Chondrocyte (in vitro differentiated cells): ENCODE measurements around the gene PRMT2. TPM values are rescaled to one million over a fixed set of nuclear protein-coding genes. Genes with fewer than 3 reads are reported as not detected.
A peak's percentile ranks its signal among the peaks of the same experiment; 100 is the strongest.

ENCODE experiments used
- DNase-seq: peaks from one replicate; pipeline ENCODE4 v3.0.0; 2021; ENCODE audit warnings: mixed read lengths, low spot score
- H3K27ac Mint-ChIP-seq: one replicate; pipeline ENCODE4 v1.8.0; 2021; ENCODE audit warnings: mild to moderate bottlenecking, moderate library complexity, mixed read lengths; ENCODE audit not compliant: unreplicated experiment
- H3K27me3 Mint-ChIP-seq: 2 replicates; pipeline ENCODE4 v1.8.0; 2021; ENCODE audit warnings: low read depth, mixed read lengths
- H3K36me3 Mint-ChIP-seq: 2 replicates; pipeline ENCODE4 v1.8.0; 2021; ENCODE audit warnings: low read depth, mixed read lengths
- H3K4me1 Mint-ChIP-seq: 2 replicates; pipeline ENCODE4 v1.8.0; 2021; ENCODE audit warnings: low read depth, mild to moderate bottlenecking, mixed read lengths
- H3K4me3 Mint-ChIP-seq: one replicate; pipeline ENCODE4 v1.8.0; 2021; ENCODE audit warnings: mild to moderate bottlenecking, moderate library complexity, mixed read lengths; ENCODE audit not compliant: unreplicated experiment
- H3K9me3 Mint-ChIP-seq: 2 replicates; pipeline ENCODE4 v1.8.0; 2021; ENCODE audit warnings: low read depth, mixed read lengths
- CTCF ChIP-seq: fragments of 200-600 bp; sonication (generic); IDR thresholded peaks from 2 replicates; pipeline ENCODE4 v1.5.0; 2021; ENCODE audit warnings: antibody characterized with exemption, mild to moderate bottlenecking, moderate library complexity
- long read RNA-seq: library from polyadenylated mRNA; stranded (forward); transcript quantifications from one replicate; pipeline ENCODE4 v2.0.0, GENCODE V29; 2021
- total RNA-seq: library from RNA; stranded (reverse); gene quantifications from 3 replicates; pipeline ENCODE4 v1.2.1, GENCODE V29; 2021

PRMT2 gene
- 122 to 129 TPM (median 128 TPM) in 3 replicates for total RNA-seq
- long read RNA-seq, transcript PRMT2-204 (6 exons, 954 nt): minor isoform, 6 of 466 reads
- long read RNA-seq, transcript PRMT2-203 (12 exons, 2,688 nt): major isoform, 138 of 466 reads
- long read RNA-seq, transcript PRMT2-206 (11 exons, 2,131 nt): minor isoform, 45 of 466 reads
- long read RNA-seq, transcript PRMT2-205 (11 exons, 2,880 nt): minor isoform, 7 of 466 reads
- long read RNA-seq, partial matches to known transcripts: 190 of 466 reads
- long read RNA-seq, other reads (novel, unspliced or antisense): 76 of 466 reads

GRCh38 chr21:46635324-46636180 is at the start of gene PRMT2:
Gene PRMT2, plus strand, starts transcription at chr21:46635674. Its CDS starts 1,278 bp downstream, at chr21:46636952.
- H3K4me3 Mint-ChIP-seq: peak within 1 kb of the TSS; percentile 91
- peaks cover 52% of the 10 kb centered on the region for H3K4me1 Mint-ChIP-seq
- no peaks in the 10 kb centered on the region for H3K27me3 Mint-ChIP-seq
- no peaks in the 10 kb centered on the region for H3K9me3 Mint-ChIP-seq
- H3K36me3 Mint-ChIP-seq: peaks cover 4% of the 10 kb centered on the region
- H3K27ac Mint-ChIP-seq: peak within 1 kb of the TSS; percentile 97
- TF ChIP-seq CTCF: peak; percentile 50
- peak; percentile 98 for DNase-seq

- no peak for DNase-seq
- H3K27me3 Mint-ChIP-seq: no peaks in the 10 kb centered on the region
- TF ChIP-seq CTCF: no peak
- H3K4me3 Mint-ChIP-seq: no peak overlapping the region
- H3K36me3 Mint-ChIP-seq: peaks cover 13% of the 10 kb centered on the region
- peaks cover 35% of the 10 kb centered on the region for H3K9me3 Mint-ChIP-seq
- peaks cover 6% of the 10 kb centered on the region for H3K4me1 Mint-ChIP-seq
- no peak overlapping the region for H3K27ac Mint-ChIP-seq
Measured at GRCh38 chr21:46594276-46594675, 41.2 kb upstream of the PRMT2 start.

- H3K4me3 Mint-ChIP-seq: no peak overlapping the region
- no peak overlapping the region for H3K27ac Mint-ChIP-seq
- no peak for DNase-seq
- H3K27me3 Mint-ChIP-seq: no peaks in the 10 kb centered on the region
- no peaks in the 10 kb centered on the region for H3K36me3 Mint-ChIP-seq
- peaks cover 14% of the 10 kb centered on the region for H3K4me1 Mint-ChIP-seq
- no peak for TF ChIP-seq CTCF
- H3K9me3 Mint-ChIP-seq: peaks cover 17% of the 10 kb centered on the region
Measured at GRCh38 chr21:46596201-46596600, 39.3 kb upstream of the PRMT2 start.

- peaks cover 14% of the 10 kb centered on the region for H3K4me1 Mint-ChIP-seq
- no peak overlapping the region for H3K4me3 Mint-ChIP-seq
- no peak for DNase-seq
- H3K36me3 Mint-ChIP-seq: no peaks in the 10 kb centered on the region
- peaks cover 9% of the 10 kb centered on the region for H3K9me3 Mint-ChIP-seq
- TF ChIP-seq CTCF: no peak
- no peaks in the 10 kb centered on the region for H3K27me3 Mint-ChIP-seq
- no peak overlapping the region for H3K27ac Mint-ChIP-seq
Measured at GRCh38 chr21:46597031-46597430, 38.4 kb upstream of the PRMT2 start.

- TF ChIP-seq CTCF: no peak
- no peaks in the 10 kb centered on the region for H3K36me3 Mint-ChIP-seq
- H3K9me3 Mint-ChIP-seq: peaks cover 7% of the 10 kb centered on the region
- H3K27ac Mint-ChIP-seq: peak overlapping the region; percentile 12
- H3K4me3 Mint-ChIP-seq: no peak overlapping the region
- no peak for DNase-seq
- H3K27me3 Mint-ChIP-seq: no peaks in the 10 kb centered on the region
- peaks cover 19% of the 10 kb centered on the region for H3K4me1 Mint-ChIP-seq
Measured at GRCh38 chr21:46597896-46598343, 37.6 kb upstream of the PRMT2 start.
